NCI-H1436 (cell line): ENCODE data around the gene TUBA4A.

Source experiments
- DNase-seq: peaks from one replicate; lab custom pipeline; 2025; lab: John Stamatoyannopoulos, UW

The TUBA4A gene

GRCh38 chr2:219286436-219287115 is 32.9 kb upstream of the TUBA4A start:
- DNase-seq: no peak

GRCh38 chr2:219285894-219286425 is 32.2 kb upstream of the TUBA4A start:
- DNase-seq: no peak

GRCh38 chr2:219285373-219285735 is 31.6 kb upstream of the TUBA4A start:
- DNase-seq: no peak

GRCh38 chr2:219284501-219285372 is 31.0 kb upstream of the TUBA4A start:
- no peak for DNase-seq

- no peak for DNase-seq
Measured at GRCh38 chr2:219282943-219283581, 29.3 kb upstream of the TUBA4A start.

- no peak for DNase-seq
Measured at GRCh38 chr2:219282375-219282774, 28.7 kb upstream of the TUBA4A start.

- no peak for DNase-seq
Measured at GRCh38 chr2:219281588-219281987, 27.9 kb upstream of the TUBA4A start.

GRCh38 chr2:219280651-219281050 is 26.9 kb upstream of the TUBA4A start:
- no peak for DNase-seq

GRCh38 chr2:219279916-219280516 is 26.3 kb upstream of the TUBA4A start:
- no peak for DNase-seq

- peak; percentile 97 for DNase-seq
Measured at GRCh38 chr2:219279151-219279915, 25.6 kb upstream of the TUBA4A start, which contains the start of gene DNAJB2. Gene DNAJB2, plus strand, starts transcription at chr2:219279366. Its CDS starts 468 bp downstream, at chr2:219279834.

GRCh38 chr2:219278655-219279150 is 25.0 kb upstream of the TUBA4A start:
- no peak for DNase-seq

GRCh38 chr2:219277703-219278654 is 24.3 kb upstream of the TUBA4A start:
- peak; percentile 60 for DNase-seq

- DNase-seq: no peak
Measured at GRCh38 chr2:219274361-219274921, 20.7 kb upstream of the TUBA4A start.

- DNase-seq: no peak
Measured at GRCh38 chr2:219273937-219274336, 20.2 kb upstream of the TUBA4A start.

GRCh38 chr2:219272995-219273394 is 19.3 kb upstream of the TUBA4A start:
- no peak for DNase-seq

- no peak for DNase-seq
Measured at GRCh38 chr2:219272356-219272755, 18.6 kb upstream of the TUBA4A start.

- no peak for DNase-seq
Measured at GRCh38 chr2:219271021-219271420, 17.3 kb upstream of the TUBA4A start.

GRCh38 chr2:219270055-219270372 is 16.3 kb upstream of the TUBA4A start:
- no peak for DNase-seq

- DNase-seq: no peak
Measured at GRCh38 chr2:219269362-219270054, 15.8 kb upstream of the TUBA4A start.
